HepG2 (cell line): Measurements from ENCODE around the gene CD84. TPM values are rescaled to one million over a fixed set of nuclear protein-coding genes. Genes with fewer than 3 reads are reported as not detected.

Source experiments
- GMEB2 ChIP-seq: IDR thresholded peaks from 2 replicates; pipeline ENCODE4 v1.6.1; 2016; ENCODE audit warnings: missing biosample characterization, missing genetic modification reagents, low read depth
- NFIB ChIP-seq: sonication (generic); formaldehyde crosslinking; IDR thresholded peaks from 2 replicates; pipeline ENCODE4 v1.9.0; 2021; ENCODE audit warnings: missing genetic modification reagents, mild to moderate bottlenecking, borderline replicate concordance
- PCBP2 ChIP-seq: fragments of 200-400 bp; formaldehyde crosslinking; optimal IDR thresholded peaks from 2 replicates; pipeline ENCODE3; 2018; ENCODE audit warnings: low read length, low read depth; ENCODE audit not compliant: poor library complexity, severe bottlenecking
- RXRA ChIP-seq: sonication (generic); formaldehyde crosslinking; IDR thresholded peaks from 2 replicates; pipeline ENCODE4 v1.5.1; 2020; ENCODE audit warnings: missing genetic modification reagents
- STAG1 ChIP-seq: sonication (generic); formaldehyde crosslinking; IDR thresholded peaks from 2 replicates; pipeline ENCODE4 v1.4.0; 2020; ENCODE audit warnings: missing genetic modification reagents
- TCF12 ChIP-seq, 2 experiments: fragments of 450-650 bp in 1 of 2; sonication (generic) in 1 of 2; formaldehyde crosslinking in 1 of 2; IDR thresholded peaks; 2 replicates each; pipeline versions ENCODE4 v1.6.1 to v1.8.0; 2017 to 2022; ENCODE audit warnings: antibody characterized with exemption in 1 of 2, mild to moderate bottlenecking in 1 of 2, missing genetic modification reagents in 1 of 2, moderate library complexity in 1 of 2
- ZNF12 ChIP-seq: sonication (generic); formaldehyde crosslinking; IDR thresholded peaks from 2 replicates; pipeline ENCODE4 v1.5.0; 2020; ENCODE audit warnings: missing genetic modification reagents
- polyA plus RNA-seq, 8 experiments: library from polyadenylated mRNA; depleted of rRNA in 3 of 8; stranded (reverse) in 7 of 8; unstranded in 1 of 8; fragments of >200 nt; fragmentation: Illumina TruSeq in 4 of 8; extraction: Trizol in 4 of 8; gene quantifications; 2 replicates each; pipeline versions ENCODE4 v1.2.1 to v1.2.3, GENCODE V29; 2011 to 2016; ENCODE audit warnings: low read depth in 4 of 8, missing spikeins in 1 of 8, mixed read lengths in 1 of 8; ENCODE audit not compliant: insufficient read depth in 1 of 8
- total RNA-seq, 5 experiments: library from RNA; depleted of rRNA; stranded (reverse); fragments of >200 nt; fragmentation: Illumina TruSeq; extraction: Trizol; gene quantifications; 2 replicates each; pipeline ENCODE4 v1.2.3, GENCODE V29; 2016; ENCODE audit warnings: low read depth in 1 of 5
- TF ChIP-seq, protein P1 (sequence below): sonication (generic); formaldehyde crosslinking; IDR thresholded peaks from 2 replicates; pipeline ENCODE4 v1.4.0; 2020; ENCODE audit warnings: missing genetic modification reagents

The CD84 gene
- total and polyA plus RNA-seq, 2 of the 13 experiments (the other 11 are each of a cell fraction or from before 2014, with no cell fraction given), result not detected

DNA sequence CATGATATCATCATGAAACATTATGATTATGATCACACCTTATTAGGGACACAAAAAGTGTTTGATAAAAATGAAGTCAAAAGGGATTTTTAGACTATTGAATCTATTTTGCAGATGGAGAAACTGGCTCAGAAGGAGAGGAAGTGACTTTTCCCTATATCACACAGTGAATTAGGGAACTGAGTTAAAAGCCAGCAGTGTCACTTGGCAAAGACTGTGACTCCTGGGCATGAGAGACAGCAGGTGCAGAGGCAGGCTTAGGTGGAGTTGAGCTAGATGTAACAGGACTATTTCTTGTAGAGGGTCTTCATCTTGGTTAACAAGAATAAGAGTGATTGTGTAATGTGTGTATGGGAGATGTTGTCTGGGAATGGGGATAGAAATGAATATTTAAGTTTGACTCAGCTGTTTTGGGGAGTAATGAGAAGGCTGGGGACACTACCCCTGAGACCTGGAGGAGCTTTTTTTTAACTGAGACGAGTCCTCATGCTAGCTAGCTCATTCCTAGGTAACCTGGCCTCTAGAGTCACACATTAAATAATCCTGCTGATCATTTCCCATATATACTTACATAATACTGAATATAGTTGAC lies 1.0 kb upstream of the CD84 start (continued):
- TF ChIP-seq, protein P1, sequence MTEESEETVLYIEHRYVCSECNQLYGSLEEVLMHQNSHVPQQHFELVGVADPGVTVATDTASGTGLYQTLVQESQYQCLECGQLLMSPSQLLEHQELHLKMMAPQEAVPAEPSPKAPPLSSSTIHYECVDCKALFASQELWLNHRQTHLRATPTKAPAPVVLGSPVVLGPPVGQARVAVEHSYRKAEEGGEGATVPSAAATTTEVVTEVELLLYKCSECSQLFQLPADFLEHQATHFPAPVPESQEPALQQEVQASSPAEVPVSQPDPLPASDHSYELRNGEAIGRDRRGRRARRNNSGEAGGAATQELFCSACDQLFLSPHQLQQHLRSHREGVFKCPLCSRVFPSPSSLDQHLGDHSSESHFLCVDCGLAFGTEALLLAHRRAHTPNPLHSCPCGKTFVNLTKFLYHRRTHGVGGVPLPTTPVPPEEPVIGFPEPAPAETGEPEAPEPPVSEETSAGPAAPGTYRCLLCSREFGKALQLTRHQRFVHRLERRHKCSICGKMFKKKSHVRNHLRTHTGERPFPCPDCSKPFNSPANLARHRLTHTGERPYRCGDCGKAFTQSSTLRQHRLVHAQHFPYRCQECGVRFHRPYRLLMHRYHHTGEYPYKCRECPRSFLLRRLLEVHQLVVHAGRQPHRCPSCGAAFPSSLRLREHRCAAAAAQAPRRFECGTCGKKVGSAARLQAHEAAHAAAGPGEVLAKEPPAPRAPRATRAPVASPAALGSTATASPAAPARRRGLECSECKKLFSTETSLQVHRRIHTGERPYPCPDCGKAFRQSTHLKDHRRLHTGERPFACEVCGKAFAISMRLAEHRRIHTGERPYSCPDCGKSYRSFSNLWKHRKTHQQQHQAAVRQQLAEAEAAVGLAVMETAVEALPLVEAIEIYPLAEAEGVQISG (CRISPR knock-in tag), result no peak
- no peak for TF ChIP-seq GMEB2
- TF ChIP-seq TCF12 (IDR thresholded peaks at IDR 0.05), result no peak
- no peak for TF ChIP-seq TCF12 (CRISPR knock-in tag; IDR thresholded peaks at IDR 0.05)
- TF ChIP-seq RXRA (CRISPR knock-in tag), result no peak
- TF ChIP-seq PCBP2, result no peak
- no peak for TF ChIP-seq NFIB (CRISPR knock-in tag)
- no peak for TF ChIP-seq STAG1
- no peak for TF ChIP-seq ZNF12 (CRISPR knock-in tag)
